ENCODE results near the gene KYAT1. TPM values are rescaled to one million over a fixed set of nuclear protein-coding genes. Genes with fewer than 3 reads are reported as not detected.

Gene KYAT1
- total RNA-seq, 1 experiment from 2014 or later, result 34.1 TPM

GRCh38 chr9:128818839-128819715 is 62.7 kb downstream of the KYAT1 start:
- Mint-ChIP-seq H3K27ac (no peak overlapping the region), H3K4me3 (peak overlapping the region; percentile 71), H3K9me3 (no peaks in the 10 kb centered on the region), H3K27me3 (ENCODE audit: low read depth) (no peaks in the 10 kb centered on the region), H3K4me1 (peaks cover 3% of the 10 kb centered on the region), H3K36me3 (peaks cover 16% of the 10 kb centered on the region)
- peak; percentile 52 for DNase-seq (ENCODE audit: low spot score)
- ATAC-seq, result peak; percentile 13
- POLR2A ChIA-PET, result interaction anchor here (0.7 to 2.8 kb wide), 8 partner anchors 9 to 262 kb away, joined by 3 to 26 read pairs (median 4); partner anchors contain the start of genes DOLPP1, PKN3, SPOUT1 and TBC1D13
- CTCF ChIA-PET, result interaction anchor here (0.7 to 3.3 kb wide), 41 partner anchors 9 to 380 kb away, joined by 3 to 40 read pairs (median 5); partner anchors contain the start of genes DOLPP1, KYAT1, MIGA2 and PKN3
- TF ChIP-seq ATF6 (CRISPR knock-in tag; IDR thresholded peaks at IDR 0.05), result no peak
- TF ChIP-seq TCF7 (CRISPR knock-in tag; IDR thresholded peaks at IDR 0.05; ENCODE audit: low read depth), result peak; percentile 26; the same call in 1 of the 2 replicates
- TF ChIP-seq NR2C2 (CRISPR knock-in tag; IDR thresholded peaks at IDR 0.05), result 0 out of 2 replicates have a peak, but pooled peaks have one; percentile 23
- peak; percentile 69; the same call in 1 of the 2 replicates for TF ChIP-seq E2F4 (CRISPR knock-in tag; IDR thresholded peaks at IDR 0.05; ENCODE audit: borderline replicate concordance, low read depth)
- no peak for TF ChIP-seq SP1 (CRISPR knock-in tag; conservative IDR thresholded peaks at IDR 0.05)
- TF ChIP-seq SMAD3 (CRISPR knock-in tag; IDR thresholded peaks at IDR 0.05; ENCODE audit: borderline replicate concordance), result 0 out of 2 replicates have a peak, but pooled peaks have one; percentile 50
- TF ChIP-seq ATF1 (CRISPR knock-in tag; IDR thresholded peaks at IDR 0.05), result peak; percentile 67; the same call in 1 of the 2 replicates
- TF ChIP-seq ZNF219 (CRISPR knock-in tag; IDR thresholded peaks at IDR 0.05; ENCODE audit: borderline replicate concordance), result no peak
- TF ChIP-seq FOXK1 (CRISPR knock-in tag; IDR thresholded peaks at IDR 0.05), result peak; percentile 43; the same call in 1 of the 2 replicates
- no peak for TF ChIP-seq ATF2 (CRISPR knock-in tag; IDR thresholded peaks at IDR 0.05; ENCODE audit: borderline replicate concordance, low read depth)
- 0 out of 2 replicates have a peak, but pooled peaks have one; percentile 39 for TF ChIP-seq PRRX2 (CRISPR knock-in tag; IDR thresholded peaks at IDR 0.05)
- no peak for TF ChIP-seq ELF4 (CRISPR knock-in tag; IDR thresholded peaks at IDR 0.05; ENCODE audit: low read depth)
- TF ChIP-seq CREB1 (CRISPR knock-in tag; IDR thresholded peaks at IDR 0.05), result peak; percentile 72; the same call in 1 of the 2 replicates
- TF ChIP-seq TP53 (CRISPR knock-in tag; IDR thresholded peaks at IDR 0.05), result peak; percentile 87
- TF ChIP-seq ZNF425 (CRISPR knock-in tag; conservative IDR thresholded peaks at IDR 0.05), result no peak
- no peak for TF ChIP-seq CREM (CRISPR knock-in tag; IDR thresholded peaks at IDR 0.05)
- TF ChIP-seq EMX1 (CRISPR knock-in tag; IDR thresholded peaks at IDR 0.05), result no peak
- TF ChIP-seq ZNF317 (CRISPR knock-in tag; IDR thresholded peaks at IDR 0.05; ENCODE audit: borderline replicate concordance, low read depth), result peak; percentile 55; the same call in 1 of the 2 replicates
- peak; percentile 37; the same call in 1 of the 2 replicates for TF ChIP-seq KAT7 (CRISPR knock-in tag; IDR thresholded peaks at IDR 0.05; ENCODE audit: borderline replicate concordance)
- TF ChIP-seq ZBTB43 (CRISPR knock-in tag; IDR thresholded peaks at IDR 0.05), result peak; percentile 50; the same call in 1 of the 2 replicates
- TF ChIP-seq ATF3 (CRISPR knock-in tag; conservative IDR thresholded peaks at IDR 0.05), result 0 out of 2 replicates have a peak, but pooled peaks have one; percentile 64
- TF ChIP-seq E2F1 (CRISPR knock-in tag; IDR thresholded peaks at IDR 0.05), result peak; percentile 66; the same call in 1 of the 2 replicates
- TF ChIP-seq USF1 (CRISPR knock-in tag; IDR thresholded peaks at IDR 0.05), result no peak
